DOHH2 (cell line): ENCODE results near the gene AATF.

Experiments used
- EZH2phosphoT487 ChIP-seq: fragments of 200-600 bp; sonication (generic); IDR thresholded peaks from 2 replicates; pipeline ENCODE4 v1.6.1; 2017; ENCODE audit warnings: borderline replicate concordance, mild to moderate bottlenecking, antibody characterized with exemption, low read length, moderate library complexity, mixed read lengths
- TF ChIP-seq, protein P1 (sequence below): fragments of 200-600 bp; sonication (generic); IDR thresholded peaks from one replicate; pipeline ENCODE4 v1.5.1; 2014; ENCODE audit warnings: antibody characterized with exemption, mild to moderate bottlenecking, low read depth, low read length; ENCODE audit not compliant: poor library complexity, severe bottlenecking

DNA sequence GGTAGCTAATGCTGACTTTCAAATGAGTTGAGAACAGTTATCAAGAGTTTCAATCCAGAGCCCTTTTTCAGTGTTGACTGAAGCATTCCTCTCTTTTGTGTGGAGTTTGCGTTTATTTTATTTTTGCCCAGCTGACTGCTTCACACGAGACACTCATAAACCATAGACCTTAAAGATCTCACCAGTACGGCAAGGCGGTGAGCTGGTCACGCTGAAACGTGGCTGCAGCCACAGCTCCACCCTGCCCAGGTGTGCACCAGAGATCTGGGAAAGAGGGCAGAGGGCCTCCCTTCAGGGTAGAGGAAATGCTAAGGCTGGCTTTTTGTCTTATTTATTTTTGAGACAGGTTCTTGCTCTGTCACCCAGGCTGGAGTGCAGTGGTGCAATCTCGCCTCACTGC lies 112.2 kb downstream of the AATF start:
- TF ChIP-seq, protein P1, sequence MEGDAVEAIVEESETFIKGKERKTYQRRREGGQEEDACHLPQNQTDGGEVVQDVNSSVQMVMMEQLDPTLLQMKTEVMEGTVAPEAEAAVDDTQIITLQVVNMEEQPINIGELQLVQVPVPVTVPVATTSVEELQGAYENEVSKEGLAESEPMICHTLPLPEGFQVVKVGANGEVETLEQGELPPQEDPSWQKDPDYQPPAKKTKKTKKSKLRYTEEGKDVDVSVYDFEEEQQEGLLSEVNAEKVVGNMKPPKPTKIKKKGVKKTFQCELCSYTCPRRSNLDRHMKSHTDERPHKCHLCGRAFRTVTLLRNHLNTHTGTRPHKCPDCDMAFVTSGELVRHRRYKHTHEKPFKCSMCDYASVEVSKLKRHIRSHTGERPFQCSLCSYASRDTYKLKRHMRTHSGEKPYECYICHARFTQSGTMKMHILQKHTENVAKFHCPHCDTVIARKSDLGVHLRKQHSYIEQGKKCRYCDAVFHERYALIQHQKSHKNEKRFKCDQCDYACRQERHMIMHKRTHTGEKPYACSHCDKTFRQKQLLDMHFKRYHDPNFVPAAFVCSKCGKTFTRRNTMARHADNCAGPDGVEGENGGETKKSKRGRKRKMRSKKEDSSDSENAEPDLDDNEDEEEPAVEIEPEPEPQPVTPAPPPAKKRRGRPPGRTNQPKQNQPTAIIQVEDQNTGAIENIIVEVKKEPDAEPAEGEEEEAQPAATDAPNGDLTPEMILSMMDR: no peak
- no peak for TF ChIP-seq EZH2phosphoT487
